Thyroid gland (tissue), 4 donors: ENCODE results near the gene EXOC1.

Source experiments
- CTCF ChIP-seq, 6 experiments: fragments of 200-600 bp in 3 of 6; fragments of 450-650 bp in 3 of 6; sonication (generic) in 3 of 6; IDR thresholded peaks; one replicate each; pipeline ENCODE4 v1.5.1; 2016 to 2019; ENCODE audit warnings: antibody characterized with exemption in 6 of 6, mild to moderate bottlenecking in 2 of 6, inconsistent platforms in 1 of 6, moderate library complexity in 1 of 6
- POLR2A ChIP-seq, 2 donors: fragments of 450-650 bp; IDR thresholded peaks; one replicate each; pipeline ENCODE4 v1.6.1; 2017; ENCODE audit warnings: antibody characterized with exemption in 2 of 2, mild to moderate bottlenecking in 2 of 2, moderate library complexity in 1 of 2

- no peak for TF ChIP-seq CTCF (IDR thresholded peaks at IDR 0.05)
- TF ChIP-seq POLR2A (IDR thresholded peaks at IDR 0.05) = no peak
These were observed 14.5 kb upstream of the EXOC1 start for GRCh38 chr4:55838952-55839351.
